Endothelial cell (in vitro differentiated cells): Measurements from ENCODE around the gene MEIOSIN. TPM values are rescaled to one million over a fixed set of nuclear protein-coding genes. Genes with fewer than 3 reads are reported as not detected.

Experiments used
- DNase-seq: peaks from one replicate; pipeline ENCODE4 v3.0.0; 2021; ENCODE audit warnings: low spot score
- H3K27ac Mint-ChIP-seq: one replicate; pipeline ENCODE4 v1.8.0; 2021; ENCODE audit warnings: mixed read lengths, inconsistent platforms; ENCODE audit not compliant: unreplicated experiment
- H3K27me3 Mint-ChIP-seq: one replicate; pipeline ENCODE4 v1.8.0; 2021; ENCODE audit warnings: mild to moderate bottlenecking, moderate library complexity, mixed read lengths, inconsistent platforms; ENCODE audit not compliant: unreplicated experiment
- H3K36me3 Mint-ChIP-seq: one replicate; pipeline ENCODE4 v1.8.0; 2021; ENCODE audit warnings: mild to moderate bottlenecking, low read depth, mixed read lengths, inconsistent platforms; ENCODE audit not compliant: unreplicated experiment
- H3K4me1 Mint-ChIP-seq: one replicate; pipeline ENCODE4 v1.8.0; 2021; ENCODE audit warnings: mild to moderate bottlenecking, mixed read lengths, inconsistent platforms; ENCODE audit not compliant: unreplicated experiment
- H3K4me3 Mint-ChIP-seq: one replicate; pipeline ENCODE4 v1.8.0; 2021; ENCODE audit warnings: mild to moderate bottlenecking, mixed read lengths, inconsistent platforms; ENCODE audit not compliant: unreplicated experiment
- H3K9me3 Mint-ChIP-seq: one replicate; pipeline ENCODE4 v1.8.0; 2021; ENCODE audit warnings: mixed read lengths, inconsistent platforms; ENCODE audit not compliant: unreplicated experiment
- CTCF ChIP-seq: fragments of 200-600 bp; sonication (generic); IDR thresholded peaks from one replicate; pipeline ENCODE4 v1.5.0; 2021; ENCODE audit warnings: antibody characterized with exemption; ENCODE audit not compliant: unreplicated experiment
- total RNA-seq: library from RNA; stranded (reverse); fragmentation: NEBNext Ultra II Directional; extraction: Animal tissue kit (Norgen Biotek cat#: 25700); gene quantifications from one replicate; pipeline ENCODE4 v1.2.1, GENCODE V29; 2021; ENCODE audit not compliant: unreplicated experiment

The MEIOSIN gene
- total RNA-seq, 1 donor from 2014 or later, result not detected

GRCh38 chr19:45782162-45782691 is 49.0 kb downstream of the MEIOSIN start, which contains the start of gene DMPK:
TSS of gene DMPK (minus strand) at chr19:45782490. CDS start at chr19:45782352, 138 bp downstream.
- peaks cover 18% of the 10 kb centered on the region for H3K27me3 Mint-ChIP-seq
- peaks cover 12% of the 10 kb centered on the region for H3K4me1 Mint-ChIP-seq
- DNase-seq, result no peak
- H3K27ac Mint-ChIP-seq, result no peak within 1 kb of the TSS
- no peak for TF ChIP-seq CTCF
- H3K4me3 Mint-ChIP-seq, result no peak within 1 kb of the TSS
- H3K9me3 Mint-ChIP-seq, result no peaks in the 10 kb centered on the region
- peaks cover 24% of the 10 kb centered on the region for H3K36me3 Mint-ChIP-seq

- no peaks in the 10 kb centered on the region for H3K9me3 Mint-ChIP-seq
- peaks cover 17% of the 10 kb centered on the region for H3K27me3 Mint-ChIP-seq
- H3K36me3 Mint-ChIP-seq, result peaks cover 28% of the 10 kb centered on the region
- H3K4me1 Mint-ChIP-seq, result peaks cover 18% of the 10 kb centered on the region
- no peak overlapping the region for H3K4me3 Mint-ChIP-seq
- H3K27ac Mint-ChIP-seq, result no peak overlapping the region
- DNase-seq, result no peak
- TF ChIP-seq CTCF, result no peak
These were observed 49.9 kb downstream of the MEIOSIN start for GRCh38 chr19:45782820-45783785.

GRCh38 chr19:45784096-45784495 is 50.9 kb downstream of the MEIOSIN start:
- peak overlapping the region; percentile 62 for H3K4me3 Mint-ChIP-seq
- peaks cover 18% of the 10 kb centered on the region for H3K4me1 Mint-ChIP-seq
- no peak for DNase-seq
- H3K27ac Mint-ChIP-seq, result no peak overlapping the region
- TF ChIP-seq CTCF, result no peak
- H3K27me3 Mint-ChIP-seq, result peaks cover 13% of the 10 kb centered on the region
- H3K9me3 Mint-ChIP-seq, result no peaks in the 10 kb centered on the region
- H3K36me3 Mint-ChIP-seq, result peaks cover 29% of the 10 kb centered on the region

- no peaks in the 10 kb centered on the region for H3K9me3 Mint-ChIP-seq
- no peak overlapping the region for H3K4me3 Mint-ChIP-seq
- peaks cover 14% of the 10 kb centered on the region for H3K4me1 Mint-ChIP-seq
- H3K27ac Mint-ChIP-seq, result no peak overlapping the region
- H3K27me3 Mint-ChIP-seq, result peaks cover 10% of the 10 kb centered on the region
- DNase-seq, result no peak
- H3K36me3 Mint-ChIP-seq, result peaks cover 29% of the 10 kb centered on the region
- TF ChIP-seq CTCF, result no peak
These were observed 51.9 kb downstream of the MEIOSIN start for GRCh38 chr19:45785097-45785496.
